Pancreas (tissue), 10 donors: ENCODE data around the gene THRAP3. TPM values are rescaled to one million over a fixed set of nuclear protein-coding genes. Genes with fewer than 3 reads are reported as not detected.
A peak's percentile ranks its signal among the peaks of the same experiment; 100 is the strongest.

Experiments
- ATAC-seq, 4 donors: fragments of 200-7000 bp; cut with Tn5 transposase; one replicate each; pipeline versions ENCODE4 v1.8.0 to v1.9.1; 2020; ENCODE audit warnings: mild to moderate bottlenecking in 4 of 4, moderate library complexity in 4 of 4
- DNase-seq, 6 donors: peaks; one replicate each; pipeline ENCODE4 v3.0.0-alpha.2; 2020
- FAIRE-seq: peaks from 2 replicates; lab custom pipeline; 2012; peaks lifted over from hg19 to GRCh38; lab: Jason Lieb, UNC
- H3K27ac ChIP-seq, 4 donors: fragments of 200-600 bp; sonication (generic); 1 replicate in 3 of 4; 2 replicates in 1 of 4; pipeline versions ENCODE4 v1.5.0 to v1.8.0; 2020
- H3K27me3 ChIP-seq, 4 donors: fragments of 200-600 bp; one replicate each; pipeline ENCODE4 v1.8.0; 2021
- H3K36me3 ChIP-seq, 3 donors: fragments of 200-600 bp; sonication (generic) in 1 of 3; one replicate each; pipeline versions ENCODE4 v1.5.0 to v1.8.0; 2020 to 2021
- H3K4me1 ChIP-seq, 3 donors: fragments of 200-600 bp; one replicate each; pipeline ENCODE4 v1.8.0; 2021
- H3K4me3 ChIP-seq, 4 donors: fragments of 200-600 bp; sonication (generic) in 2 of 4; one replicate each; pipeline versions ENCODE4 v1.5.0 to v1.8.0; 2020 to 2021
- H3K9me3 ChIP-seq, 4 donors: fragments of 200-600 bp; one replicate each; pipeline ENCODE4 v1.8.0; 2021
- WGBS, 2 donors: extraction: QIAGEN DNeasy Blood & Tissue Kit; methylation state at CpG; one replicate each; pipeline ENCODE4 v1.1.7; 2013; 5-methylcytosine and 5-hydroxymethylcytosine counted together
- intact Hi-C, 3 donors: fragments of 100-400 bp; cut with DNase I; formaldehyde crosslinking; loops; one replicate each; pipeline versions ENCODE4 v1.11.1 to v1.14.2; 2022
- polyA plus RNA-seq, 2 donors: library from polyadenylated mRNA; stranded (reverse); fragments of 200-250 nt; gene quantifications; one replicate each; pipeline ENCODE4 v1.2.3, GENCODE V29; 2013
- total RNA-seq, 6 donors: library from RNA; stranded (reverse); fragmentation: NEBNext Ultra II Directional in 4 of 6; extraction: Animal tissue kit (Norgen Biotek cat#: 25700) in 4 of 6; gene quantifications; one replicate each; pipeline versions ENCODE4 v1.2.1 to v1.2.4, GENCODE V29; 2021 to 2023
- TF ChIP-seq, protein P1 (sequence below), 4 donors: fragments of 200-600 bp; sonication (generic) in 3 of 4; IDR thresholded peaks; one replicate each; pipeline versions ENCODE4 v1.5.0 to v1.8.0; 2021; ENCODE audit warnings: antibody characterized with exemption in 4 of 4
- donor health status: healthy with polysubstance abuse.
- donor health status: DM: no; HTN: no; CAD: no; lungs with moderate emphysema.
- donor health status: DM: no; HTN: no; CAD: no.
- donor health status: control.
- donor health status: control.
- donor health status: Bipolar disorder and iron deficiency.
- donor health status: DM: yes; HTN: yes; CAD: no.
- donor health status: DM: no; HTN: no; CAD: no.
- donor health status: DM: no; HTN: no; CAD: no.
- donor health status: DM: yes; HTN: yes; CAD: no.

The THRAP3 gene
- total and polyA plus RNA-seq, 8 donors, result 17.0 to 54.7 (median 29.9) TPM

DNA sequence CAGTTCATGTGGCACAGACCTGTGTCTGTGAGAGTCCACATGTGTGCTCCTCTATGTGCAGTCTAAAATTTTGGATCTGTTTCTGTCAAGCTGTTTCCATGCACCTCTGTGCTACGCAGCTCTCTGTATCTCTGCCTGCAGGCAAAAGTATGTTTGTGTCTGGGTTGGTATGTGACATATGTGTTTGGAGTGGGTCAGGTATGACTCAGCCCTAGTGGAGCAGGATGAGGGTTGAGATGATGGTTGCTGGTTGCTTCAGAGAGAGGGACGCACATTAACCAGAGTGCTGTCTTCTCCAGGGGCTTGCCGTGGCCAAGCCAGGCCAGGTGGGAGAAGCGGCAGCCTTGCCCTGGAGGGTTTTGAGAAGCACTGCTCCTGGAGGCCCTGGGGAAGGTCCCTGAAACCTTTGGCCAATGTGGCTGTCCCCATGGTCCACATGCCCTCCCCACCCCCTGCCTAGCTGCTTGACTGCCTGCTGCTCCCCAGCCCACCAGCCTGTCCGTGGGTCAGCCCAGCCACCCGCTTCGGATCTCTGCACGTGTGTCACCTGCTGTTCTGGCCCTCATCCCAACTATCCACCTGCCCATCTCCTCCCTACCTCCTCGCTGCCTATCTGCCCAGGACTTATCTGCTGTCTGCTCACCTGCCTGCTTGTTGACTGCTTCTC, 103.3 kb downstream of the THRAP3 start:
- no peaks in the 10 kb centered on the region for H3K36me3 ChIP-seq
- peak in 1 of 6 donors; percentile 40 for DNase-seq
- no peak for ATAC-seq
- no peaks in the 10 kb centered on the region for H3K27me3 ChIP-seq
- H3K4me1 ChIP-seq, result peaks cover 0 to 7% (median 0%) of the 10 kb centered on the region in 3 donors
- H3K27ac ChIP-seq, result no peak overlapping the region
- intact Hi-C loops, result no loop called here
- no peak for FAIRE-seq
- H3K4me3 ChIP-seq, result no peak overlapping the region
- TF ChIP-seq, protein P1, sequence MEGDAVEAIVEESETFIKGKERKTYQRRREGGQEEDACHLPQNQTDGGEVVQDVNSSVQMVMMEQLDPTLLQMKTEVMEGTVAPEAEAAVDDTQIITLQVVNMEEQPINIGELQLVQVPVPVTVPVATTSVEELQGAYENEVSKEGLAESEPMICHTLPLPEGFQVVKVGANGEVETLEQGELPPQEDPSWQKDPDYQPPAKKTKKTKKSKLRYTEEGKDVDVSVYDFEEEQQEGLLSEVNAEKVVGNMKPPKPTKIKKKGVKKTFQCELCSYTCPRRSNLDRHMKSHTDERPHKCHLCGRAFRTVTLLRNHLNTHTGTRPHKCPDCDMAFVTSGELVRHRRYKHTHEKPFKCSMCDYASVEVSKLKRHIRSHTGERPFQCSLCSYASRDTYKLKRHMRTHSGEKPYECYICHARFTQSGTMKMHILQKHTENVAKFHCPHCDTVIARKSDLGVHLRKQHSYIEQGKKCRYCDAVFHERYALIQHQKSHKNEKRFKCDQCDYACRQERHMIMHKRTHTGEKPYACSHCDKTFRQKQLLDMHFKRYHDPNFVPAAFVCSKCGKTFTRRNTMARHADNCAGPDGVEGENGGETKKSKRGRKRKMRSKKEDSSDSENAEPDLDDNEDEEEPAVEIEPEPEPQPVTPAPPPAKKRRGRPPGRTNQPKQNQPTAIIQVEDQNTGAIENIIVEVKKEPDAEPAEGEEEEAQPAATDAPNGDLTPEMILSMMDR (IDR thresholded peaks at IDR 0.05), result no peak
- H3K9me3 ChIP-seq, result no peaks in the 10 kb centered on the region
- 67 to 68% methylated on average over 9 of the region's 9 CpGs for whole genome bisulfite sequencing, 2 donors

DNA sequence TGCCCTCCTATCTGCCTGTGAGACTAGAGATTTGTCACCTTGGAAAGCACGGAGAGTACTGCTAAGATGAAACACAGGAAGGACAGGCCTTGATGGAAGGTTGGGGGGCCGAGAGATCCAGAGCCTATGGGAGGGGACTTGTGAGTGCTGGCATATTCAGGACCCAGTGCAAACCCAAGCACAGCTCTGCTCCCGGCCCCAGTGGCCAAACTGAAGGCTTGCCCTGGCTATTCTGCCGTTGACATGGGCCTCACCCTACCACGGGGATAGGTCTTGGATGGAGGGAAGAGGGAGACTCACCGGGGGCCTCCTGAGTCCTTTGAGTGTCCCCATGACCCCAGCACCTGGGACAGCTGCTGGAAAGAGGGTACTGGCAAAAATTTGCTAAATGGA, 103.8 kb downstream of the THRAP3 start:
- no peak for FAIRE-seq
- H3K27ac ChIP-seq, result no peak overlapping the region
- TF ChIP-seq, protein P1 (IDR thresholded peaks at IDR 0.05), result no peak
- no peaks in the 10 kb centered on the region for H3K9me3 ChIP-seq
- H3K27me3 ChIP-seq, result no peaks in the 10 kb centered on the region
- H3K4me3 ChIP-seq, result no peak overlapping the region
- DNase-seq, result no peak
- 70 to 76% methylated on average over 6 of the region's 6 CpGs for WGBS, 2 donors
- H3K36me3 ChIP-seq, result no peaks in the 10 kb centered on the region
- intact Hi-C loops, result no loop called here
- peaks cover 0 to 7% (median 0%) of the 10 kb centered on the region in 3 donors for H3K4me1 ChIP-seq
- no peak for ATAC-seq

DNA sequence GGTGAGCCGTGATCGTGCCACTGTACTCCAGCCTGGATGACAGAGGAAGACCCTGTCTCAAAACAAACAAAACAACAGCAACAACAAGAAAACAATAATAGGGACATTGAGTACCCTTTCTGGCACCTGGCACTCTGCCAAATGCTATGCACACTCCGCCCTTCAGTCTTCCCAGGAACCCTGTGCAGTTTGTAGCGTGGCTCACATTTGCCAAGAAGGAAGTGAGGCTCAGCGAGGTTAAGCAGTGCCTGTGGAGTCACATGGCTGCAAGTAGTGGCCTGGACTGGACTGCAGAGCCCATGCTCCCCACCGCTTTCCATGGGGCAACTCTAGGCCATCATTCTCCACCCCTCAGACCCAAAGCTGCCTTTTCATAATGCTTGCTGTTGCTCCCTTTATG, 104.5 kb downstream of the THRAP3 start:
- Histone ChIP-seq H3K27ac (no peak overlapping the region), H3K27me3 (no peaks in the 10 kb centered on the region), H3K9me3 (no peaks in the 10 kb centered on the region), H3K4me3 (no peak overlapping the region), H3K36me3 (no peaks in the 10 kb centered on the region), H3K4me1 (peaks cover 0 to 7% (median 0%) of the 10 kb centered on the region in 3 donors)
- TF ChIP-seq, protein P1 (IDR thresholded peaks at IDR 0.05), result no peak
- no peak for FAIRE-seq
- no peak for DNase-seq
- ATAC-seq, result peak in 3 of 4 donors; percentile 24 to 56 (median 48)
- intact Hi-C loops, result no loop called here
- 79 to 81% methylated on average over 6 of the region's 6 CpGs for WGBS, 2 donors

DNA sequence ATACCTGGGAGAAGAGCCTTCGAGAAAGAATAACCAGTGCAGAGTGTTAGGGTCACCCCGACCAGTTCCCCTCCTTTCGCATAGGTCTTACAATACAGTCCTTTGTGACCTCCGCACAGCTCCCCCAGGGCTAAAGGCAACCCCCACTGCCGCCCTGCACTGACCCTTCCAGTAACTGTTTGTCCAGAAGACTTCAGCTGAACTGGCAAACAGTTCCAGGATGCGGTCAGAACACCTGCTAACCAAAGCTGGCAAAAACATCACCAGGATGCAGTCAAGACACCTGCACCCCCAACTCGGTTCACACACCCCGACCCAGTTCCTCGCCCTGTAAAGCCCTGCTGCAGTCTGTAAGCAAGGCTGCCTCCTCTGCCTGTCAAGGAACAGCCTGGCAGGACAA, 105.6 kb downstream of the THRAP3 start:
- intact Hi-C loops, result no loop called here
- TF ChIP-seq, protein P1 (IDR thresholded peaks at IDR 0.05), result no peak
- Histone ChIP-seq H3K9me3 (no peaks in the 10 kb centered on the region), H3K27me3 (no peaks in the 10 kb centered on the region), H3K36me3 (no peaks in the 10 kb centered on the region), H3K4me1 (no peaks in the 10 kb centered on the region), H3K27ac (no peak overlapping the region), H3K4me3 (no peak overlapping the region)
- no peak for ATAC-seq
- no peak for DNase-seq
- WGBS, 2 donors, result 85 to 87% methylated on average over 9 of the region's 9 CpGs
- FAIRE-seq, result no peak

DNA sequence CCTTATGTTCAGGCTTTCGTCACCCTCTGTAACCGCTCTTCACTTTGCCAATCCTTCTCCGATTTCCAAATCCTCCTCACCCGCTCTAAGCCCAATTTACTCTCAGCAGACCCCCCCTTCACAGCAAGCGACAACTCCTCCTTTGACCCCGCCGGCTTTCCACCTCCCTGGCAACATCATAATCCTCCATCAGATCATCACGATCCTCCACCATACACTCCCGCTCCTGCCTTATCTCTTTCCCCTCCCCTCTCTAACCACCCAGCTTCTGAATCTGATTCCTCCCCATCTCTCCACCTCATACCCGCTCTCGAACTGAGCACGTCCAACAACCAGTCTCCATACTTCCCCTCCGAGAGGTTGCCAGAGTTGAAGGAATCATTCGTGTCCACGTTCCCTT, 106.7 kb downstream of the THRAP3 start:
- ATAC-seq (no peak), DNase-seq (no peak), FAIRE-seq (no peak)
- Histone ChIP-seq H3K9me3 (no peaks in the 10 kb centered on the region), H3K27me3 (no peaks in the 10 kb centered on the region), H3K27ac (no peak overlapping the region), H3K4me3 (no peak overlapping the region), H3K4me1 (no peaks in the 10 kb centered on the region), H3K36me3 (no peaks in the 10 kb centered on the region)
- WGBS, 2 donors, result 84 to 92% methylated on average over 15 of the region's 15 CpGs
- intact Hi-C loops, result no loop called here
- TF ChIP-seq, protein P1 (IDR thresholded peaks at IDR 0.05), result no peak
